Dermis blood vessel endothelial cell (primary cell): ENCODE data around the gene COL27A1. TPM values are rescaled to one million over a fixed set of nuclear protein-coding genes. Genes with fewer than 3 reads are reported as not detected.

Experiments used
- DNase-seq: peaks from one replicate; pipeline ENCODE4 v3.0.0; 2010
- total RNA-seq: library from RNA; depleted of rRNA; stranded (reverse); fragments of >200 nt; gene quantifications from 2 replicates; pipeline ENCODE4 v1.2.3, GENCODE V29; 2014

The COL27A1 gene
- total RNA-seq, 1 donor from 2014 or later, result 6.0 TPM

DNA sequence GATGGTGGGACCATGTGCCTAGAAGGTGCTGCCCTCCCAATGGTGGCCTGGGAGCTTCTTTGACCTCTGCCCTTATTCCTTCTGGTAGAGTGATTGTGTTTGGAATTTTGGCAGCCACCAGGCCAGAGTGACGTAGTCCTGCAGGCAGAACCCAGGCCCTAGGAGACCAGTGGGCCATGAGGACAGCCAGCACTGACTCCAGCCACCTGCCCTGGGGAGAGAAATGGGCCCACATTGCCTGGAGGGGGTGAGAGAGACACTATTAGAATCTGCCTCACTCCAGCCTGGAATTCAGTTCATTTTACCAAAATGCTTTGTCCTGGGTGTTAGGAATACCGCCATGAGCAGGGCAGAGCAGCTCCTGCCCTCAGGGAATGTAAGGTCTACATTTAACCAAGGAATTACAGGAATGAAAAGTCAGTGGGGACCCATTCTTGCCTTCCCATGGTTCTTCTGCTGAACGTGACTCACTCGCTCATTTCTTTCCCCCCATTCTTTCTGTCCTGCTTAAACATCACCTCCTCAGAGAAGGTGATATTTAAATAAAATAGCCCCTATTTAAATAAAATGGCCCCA lies 5.5 kb upstream of the COL27A1 start:
- no peak for DNase-seq

DNA sequence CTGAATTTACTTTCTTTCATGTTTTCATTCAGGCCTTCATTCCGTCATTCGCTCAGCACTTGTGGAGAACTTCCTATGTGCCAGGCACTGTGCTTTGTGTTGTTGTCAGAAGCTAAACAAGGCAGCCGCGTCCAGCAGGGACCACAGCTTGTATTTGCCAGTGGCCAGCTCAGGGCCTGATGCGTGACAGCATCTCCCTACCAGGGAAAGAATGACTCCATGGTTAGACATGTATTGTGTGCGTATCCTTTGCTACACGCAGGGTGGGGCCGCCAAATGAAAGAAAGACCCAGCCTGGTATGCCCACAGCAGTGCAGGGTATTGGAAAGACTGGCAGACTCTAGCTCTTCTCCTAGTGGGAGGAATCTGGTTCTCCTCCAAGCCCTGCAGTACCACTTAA lies 4.7 kb upstream of the COL27A1 start:
- no peak for DNase-seq

DNA sequence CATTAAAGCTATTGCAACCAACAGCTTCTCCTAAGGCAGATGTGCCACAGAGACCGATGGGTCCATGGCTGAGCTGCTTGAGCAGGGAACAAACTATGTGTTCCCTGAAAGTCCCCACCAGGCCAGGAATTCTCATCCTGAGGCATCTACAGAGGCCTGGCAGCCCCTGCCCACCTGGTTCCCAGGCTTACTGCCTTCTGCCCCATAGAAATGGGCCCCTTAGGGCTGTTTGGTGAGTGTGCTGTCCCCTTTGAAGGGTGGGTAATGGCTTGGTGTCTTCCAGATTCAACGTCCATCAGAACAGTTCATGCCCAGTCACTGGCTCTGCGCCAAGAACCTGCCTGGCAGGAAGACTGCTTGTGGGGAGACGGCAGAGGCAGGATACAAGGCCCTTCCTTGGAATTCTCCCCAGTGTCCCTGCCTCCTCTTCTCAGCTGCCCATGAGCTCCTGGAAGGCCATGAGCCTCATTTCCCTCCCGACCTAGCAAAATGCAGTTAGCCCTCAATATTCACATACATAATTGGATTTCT lies 3.8 kb upstream of the COL27A1 start:
- DNase-seq, result peak; percentile 40

DNA sequence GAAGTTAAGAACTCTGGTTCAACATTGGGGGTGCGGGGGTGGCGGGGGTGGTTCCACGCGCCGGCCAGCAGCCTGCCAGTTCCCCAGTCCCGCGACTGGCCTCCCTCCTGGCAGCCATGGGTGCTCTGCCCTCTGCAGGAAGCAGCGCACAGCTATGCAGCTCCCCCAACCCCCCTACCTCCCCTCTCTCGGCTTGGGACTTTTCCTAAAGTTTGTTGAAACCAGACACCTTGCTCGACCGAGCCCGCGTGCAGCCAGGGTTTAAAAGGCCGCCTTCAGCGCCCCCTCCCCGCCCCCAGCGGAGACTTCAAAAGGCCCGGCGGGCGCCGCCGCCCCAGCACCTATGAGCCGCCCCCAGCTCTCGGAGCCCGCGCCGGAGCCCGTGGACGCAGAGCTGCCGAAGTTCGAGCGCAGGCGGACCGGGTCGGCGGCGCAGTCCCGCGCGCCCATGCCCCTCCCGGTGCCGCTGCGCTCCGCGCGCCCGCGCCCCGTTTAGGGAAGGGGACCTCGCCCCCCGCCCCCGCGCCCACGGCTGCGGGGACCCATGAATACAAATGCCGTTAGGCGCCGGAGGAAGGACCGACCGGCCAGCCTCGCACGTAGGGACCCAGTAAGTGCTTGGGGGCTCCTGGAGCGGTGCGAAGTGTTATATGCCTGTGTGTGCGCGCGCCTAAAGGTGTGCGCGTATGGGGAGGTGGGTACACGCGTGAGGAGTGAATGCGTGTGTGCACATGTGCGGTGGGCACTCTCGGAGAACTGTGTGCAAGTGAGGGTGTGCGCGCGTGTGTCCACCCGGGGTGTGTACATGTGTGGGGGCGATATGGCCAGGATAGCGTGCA lies 1.4 kb upstream of the COL27A1 start:
- no peak for DNase-seq

DNA sequence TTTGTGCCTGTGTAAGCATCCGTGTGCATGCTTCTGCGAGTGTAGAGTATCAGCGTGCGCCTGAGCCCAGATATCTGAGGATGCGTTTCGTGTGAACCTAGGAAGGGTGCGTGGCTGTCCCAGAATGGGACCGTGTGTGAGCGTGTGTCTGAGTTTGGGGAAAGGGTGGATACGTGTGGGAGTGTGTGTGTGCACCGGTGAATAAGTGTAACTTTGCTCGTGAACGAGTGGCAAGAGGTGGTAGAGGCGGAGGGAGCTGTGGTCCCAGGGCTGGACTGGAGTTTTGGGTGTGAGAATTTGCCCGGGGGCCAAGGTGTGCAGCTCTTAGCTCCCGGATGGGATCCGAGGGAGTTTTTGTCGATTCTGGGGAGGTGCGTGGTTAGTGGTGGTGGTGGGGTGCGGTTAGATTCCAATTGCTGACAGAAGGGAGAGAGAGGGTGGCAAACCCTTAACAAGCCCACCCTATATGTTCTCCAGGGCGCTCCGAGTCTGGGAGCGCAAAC lies 686 bp upstream of the COL27A1 start:
- no peak for DNase-seq

DNA sequence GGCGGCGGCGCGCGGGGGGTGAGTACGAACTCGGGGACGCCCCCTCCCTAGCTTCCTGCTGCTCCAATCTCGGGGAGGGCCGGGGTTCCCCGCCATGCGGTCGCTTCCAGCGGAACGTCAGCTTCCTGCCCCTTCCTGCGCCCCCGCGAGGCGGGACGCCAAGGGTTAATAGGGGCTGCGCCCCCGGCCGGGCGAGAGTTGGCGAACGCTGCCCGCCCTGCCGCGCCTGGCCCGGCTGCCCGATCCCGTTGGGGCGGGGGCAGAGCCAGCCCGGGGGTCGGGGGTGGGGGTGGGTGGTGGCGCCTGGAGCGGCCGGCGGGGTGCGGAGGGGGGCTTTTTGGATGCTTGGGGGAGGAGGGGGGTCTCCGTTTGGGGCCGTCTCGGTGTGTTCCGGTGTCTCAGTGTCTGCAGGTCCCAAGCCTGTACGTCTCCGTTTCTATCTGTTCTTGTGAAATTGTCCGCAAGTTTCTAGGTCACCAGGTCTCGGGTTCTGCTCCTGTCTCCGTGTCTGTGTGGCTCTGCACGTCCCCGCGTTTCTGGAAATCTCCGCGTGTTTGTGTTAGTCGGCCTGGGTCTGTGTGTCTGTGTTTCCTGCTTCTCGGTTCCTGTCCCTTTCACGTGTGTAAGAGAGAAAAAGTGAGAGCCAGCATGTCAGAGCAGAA lies 789 bp downstream of the COL27A1 start:
- no peak for DNase-seq

DNA sequence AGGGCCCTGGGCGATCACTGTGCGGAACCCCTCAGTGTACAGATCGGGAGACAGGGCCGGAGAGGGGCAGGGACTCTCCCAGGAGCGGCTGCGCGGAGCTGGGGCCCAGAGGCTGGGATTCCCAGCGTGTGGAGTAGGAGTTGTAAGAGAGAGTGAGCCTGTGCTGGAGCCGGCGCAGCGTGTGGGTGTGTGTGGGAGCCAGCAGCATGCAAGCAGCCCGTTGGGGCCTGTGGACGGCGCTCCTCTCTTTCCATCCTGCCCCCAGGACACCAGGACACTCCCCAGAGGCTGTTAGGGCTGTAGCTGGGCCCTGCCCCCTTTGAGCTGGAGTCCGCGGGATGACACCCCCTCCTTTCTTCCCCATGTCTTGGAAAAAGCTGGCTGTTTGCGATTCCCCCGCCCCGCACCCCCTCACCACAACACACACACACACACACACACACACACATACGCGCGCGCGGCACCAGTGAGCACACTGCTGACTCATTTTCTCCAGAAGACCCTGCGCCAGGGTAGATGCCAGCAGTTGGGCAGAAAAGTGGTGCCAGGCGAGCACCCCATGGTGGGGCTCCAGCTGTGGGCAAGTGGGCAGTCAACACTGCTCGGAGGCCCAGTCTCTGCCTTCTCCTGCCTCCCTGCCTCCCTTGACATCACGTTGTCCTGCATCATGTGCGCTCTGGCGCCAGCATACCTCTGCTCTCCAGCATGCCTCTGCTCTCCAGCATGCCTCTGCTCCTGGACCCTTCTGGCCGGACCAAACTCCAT lies 1.5 kb downstream of the COL27A1 start:
- DNase-seq, result peak; percentile 69

DNA sequence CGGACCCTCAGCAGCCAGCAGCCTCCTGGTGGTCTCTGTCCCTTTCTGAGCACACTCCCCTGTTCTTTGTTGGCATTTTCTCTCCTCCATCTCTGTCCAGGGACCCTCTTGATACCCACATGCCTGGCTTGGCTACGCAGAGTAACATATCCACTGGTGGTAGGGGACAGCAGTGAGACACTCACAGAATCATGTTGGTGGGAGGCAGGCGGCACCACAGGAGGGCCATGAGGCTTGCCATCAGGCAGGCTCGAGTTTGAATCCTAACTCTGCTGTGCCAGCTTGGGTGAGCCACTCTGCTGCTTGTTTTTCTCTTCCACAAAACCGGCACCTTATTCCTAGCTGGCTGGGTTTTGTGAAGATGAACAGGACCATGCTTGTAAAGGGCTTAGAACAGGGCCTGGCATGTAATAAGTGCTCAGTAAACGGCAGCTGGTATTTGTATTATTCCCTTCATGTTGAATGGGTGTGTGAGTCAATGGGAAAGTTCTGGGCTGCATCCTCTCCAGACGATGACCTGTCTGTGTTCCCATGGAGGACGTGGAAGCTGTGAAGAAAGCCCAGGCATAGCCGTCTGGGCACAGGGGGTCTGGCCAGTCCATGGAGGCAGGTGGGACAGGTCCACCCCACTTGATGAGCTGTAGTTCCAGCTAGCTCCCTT lies 2.3 kb downstream of the COL27A1 start:
- peak; percentile 64 for DNase-seq

DNA sequence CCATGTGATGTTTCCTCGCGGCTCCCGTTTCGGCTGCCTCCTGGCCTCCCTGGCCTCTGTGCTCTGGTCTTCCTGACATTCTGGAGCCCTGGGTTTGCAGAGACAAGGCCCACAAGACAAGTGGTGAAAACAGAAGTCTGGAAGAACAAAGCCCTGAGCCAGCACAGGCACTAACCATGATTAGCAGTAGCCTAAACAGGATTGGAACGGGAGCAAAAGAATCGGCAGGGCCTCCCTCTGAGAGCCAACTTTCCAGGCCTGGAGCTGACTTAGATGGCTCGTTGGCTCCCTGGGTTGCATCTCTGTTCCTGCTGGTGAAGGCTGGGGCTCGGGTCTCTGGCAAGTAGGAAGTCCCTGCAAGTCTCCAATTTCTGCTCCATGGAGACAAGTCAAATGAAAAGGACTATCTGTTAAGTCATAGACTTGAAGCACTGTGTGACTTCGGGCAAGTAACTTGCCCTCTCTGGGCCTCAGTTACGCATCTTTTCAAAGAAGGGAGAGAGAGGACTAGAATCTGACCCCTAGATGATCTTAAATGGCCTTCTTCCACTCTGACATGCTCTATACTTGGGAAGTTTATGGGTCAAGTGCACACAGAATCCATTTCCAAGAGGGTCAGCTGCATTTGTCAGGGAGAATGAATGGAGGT lies 3.3 kb downstream of the COL27A1 start:
- DNase-seq, result no peak

DNA sequence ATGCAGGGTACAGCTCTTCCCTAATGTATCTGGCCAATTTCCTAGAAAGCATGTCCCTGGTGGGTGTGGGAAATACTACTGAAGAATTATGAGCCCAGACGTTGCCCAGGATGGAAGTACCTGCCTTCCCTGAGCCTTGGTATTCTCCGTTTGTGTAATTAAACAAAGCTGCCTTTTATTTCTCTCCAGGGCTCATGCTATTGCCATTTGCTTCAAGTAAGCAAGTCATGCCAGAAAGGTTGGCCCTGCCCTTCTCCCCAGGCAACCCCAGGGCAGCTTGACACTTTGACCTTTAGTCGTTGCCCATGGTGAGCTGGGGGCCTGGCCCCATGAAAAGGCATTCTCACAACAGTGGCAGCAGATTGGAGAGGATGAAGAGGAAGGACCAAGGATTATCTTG lies 4.4 kb downstream of the COL27A1 start:
- DNase-seq, result no peak

DNA sequence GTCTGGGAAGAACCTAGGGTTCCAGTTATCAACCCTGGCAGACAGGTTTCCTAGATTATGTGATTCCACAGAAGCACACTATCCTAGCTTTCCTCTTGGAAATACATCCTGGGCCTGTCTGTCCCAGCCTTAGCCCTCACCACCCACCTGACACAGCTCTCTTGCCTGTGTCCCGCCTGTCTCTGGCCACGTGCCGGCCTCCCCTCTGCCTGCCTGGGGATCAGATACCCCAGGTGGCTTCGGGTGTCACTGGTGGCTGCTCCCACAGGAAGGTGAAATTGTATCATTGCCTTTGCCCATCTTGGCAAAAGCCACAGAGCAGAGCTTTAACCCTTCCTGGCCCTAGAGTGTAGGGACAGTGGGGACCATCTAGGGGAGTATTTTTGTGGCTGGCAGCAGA lies 6.2 kb downstream of the COL27A1 start:
- DNase-seq, result no peak

DNA sequence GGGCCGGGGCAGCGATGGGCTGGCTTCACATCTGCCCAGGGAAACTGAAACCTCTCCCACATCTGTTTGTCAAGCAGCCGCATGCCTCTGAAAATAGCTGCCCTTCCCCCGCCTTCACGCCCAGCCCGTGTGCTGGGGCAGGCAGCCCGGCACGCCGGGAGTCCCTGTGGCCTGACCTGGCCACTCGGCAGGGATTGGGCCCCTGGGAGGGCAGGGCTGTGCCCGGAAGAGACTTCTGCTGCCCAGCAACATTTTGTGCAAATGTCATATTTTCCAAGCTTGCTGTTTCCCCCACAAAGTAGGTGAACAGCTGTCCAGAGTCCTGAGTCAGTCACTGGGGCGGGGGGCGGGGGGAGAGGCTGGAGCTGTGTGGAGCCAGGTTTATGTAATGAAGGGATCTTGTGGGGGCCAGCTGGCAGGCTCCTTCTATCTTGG lies 8.2 kb downstream of the COL27A1 start:
- peak; percentile 48 for DNase-seq

DNA sequence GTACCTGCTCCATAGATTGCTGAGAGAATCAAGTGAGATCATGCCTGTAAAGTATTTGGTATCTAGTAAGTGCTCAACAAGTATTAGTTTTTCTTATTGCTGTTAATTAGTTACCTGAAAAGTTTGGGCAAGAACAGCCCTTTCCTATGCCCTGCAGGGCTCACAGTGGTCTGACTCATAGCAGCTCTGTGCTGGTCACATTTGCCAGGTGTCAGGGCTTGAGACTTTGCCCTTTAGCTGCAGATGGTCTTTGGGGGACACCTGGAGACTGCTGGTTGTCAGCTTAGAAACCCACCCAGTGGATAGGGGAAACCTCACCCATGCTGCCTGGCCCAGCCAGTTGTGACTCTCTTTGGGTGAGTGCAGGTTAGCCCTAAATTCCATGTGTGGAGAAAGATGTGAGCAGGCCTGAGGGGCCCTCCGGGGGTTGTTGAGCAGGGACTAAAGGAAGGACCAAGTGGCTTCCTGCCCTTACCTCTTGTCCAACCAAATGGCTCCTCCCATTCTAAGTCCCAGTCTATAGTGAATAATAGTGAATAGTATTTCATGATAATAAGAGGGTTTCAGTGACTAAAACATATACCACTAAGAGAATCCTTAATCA lies 9.0 kb downstream of the COL27A1 start:
- no peak for DNase-seq

DNA sequence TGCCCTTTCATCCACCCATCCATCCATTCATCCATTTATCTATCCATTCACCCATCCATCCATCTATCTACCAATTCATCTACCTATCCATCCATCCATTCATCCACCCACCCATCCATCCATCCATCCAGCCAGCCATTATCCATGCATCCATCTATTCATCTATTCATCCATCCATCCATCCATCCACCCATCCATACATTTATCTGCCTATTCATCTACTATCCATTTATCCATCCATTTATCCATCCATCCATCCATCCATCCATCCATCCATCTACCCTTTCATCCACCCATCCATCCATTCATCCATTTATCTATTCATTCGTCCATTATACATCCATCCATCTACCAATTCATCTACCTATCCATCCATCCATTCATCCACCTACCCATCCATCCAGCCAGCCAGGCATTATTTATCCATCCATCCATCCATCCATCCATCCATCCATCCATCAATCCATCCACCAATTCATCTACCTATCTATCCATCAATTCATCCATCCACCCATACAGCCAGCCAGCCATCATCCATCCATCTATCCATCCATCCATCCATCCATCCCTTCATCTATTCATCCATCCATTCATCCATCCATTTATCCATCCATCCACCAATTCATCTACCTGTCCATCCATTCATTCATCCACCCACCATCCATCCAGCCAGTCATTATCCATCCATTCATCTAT lies 10.2 kb downstream of the COL27A1 start:
- DNase-seq, result no peak

DNA sequence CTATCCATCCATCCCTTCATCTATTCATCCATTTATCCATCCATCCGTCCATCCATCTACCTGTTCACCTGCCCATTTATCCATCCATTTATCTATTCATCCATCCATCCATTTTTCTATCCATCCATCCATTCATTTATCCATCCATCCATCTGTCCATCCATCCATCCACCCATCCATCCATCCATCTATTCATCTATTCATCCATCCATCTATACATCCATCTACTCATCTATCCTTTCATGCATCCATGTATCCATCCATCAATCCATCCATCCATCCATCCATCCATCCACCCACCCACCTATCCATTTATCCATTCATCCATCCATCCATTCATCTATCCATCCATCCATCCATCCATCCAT lies 10.8 kb downstream of the COL27A1 start:
- no peak for DNase-seq

DNA sequence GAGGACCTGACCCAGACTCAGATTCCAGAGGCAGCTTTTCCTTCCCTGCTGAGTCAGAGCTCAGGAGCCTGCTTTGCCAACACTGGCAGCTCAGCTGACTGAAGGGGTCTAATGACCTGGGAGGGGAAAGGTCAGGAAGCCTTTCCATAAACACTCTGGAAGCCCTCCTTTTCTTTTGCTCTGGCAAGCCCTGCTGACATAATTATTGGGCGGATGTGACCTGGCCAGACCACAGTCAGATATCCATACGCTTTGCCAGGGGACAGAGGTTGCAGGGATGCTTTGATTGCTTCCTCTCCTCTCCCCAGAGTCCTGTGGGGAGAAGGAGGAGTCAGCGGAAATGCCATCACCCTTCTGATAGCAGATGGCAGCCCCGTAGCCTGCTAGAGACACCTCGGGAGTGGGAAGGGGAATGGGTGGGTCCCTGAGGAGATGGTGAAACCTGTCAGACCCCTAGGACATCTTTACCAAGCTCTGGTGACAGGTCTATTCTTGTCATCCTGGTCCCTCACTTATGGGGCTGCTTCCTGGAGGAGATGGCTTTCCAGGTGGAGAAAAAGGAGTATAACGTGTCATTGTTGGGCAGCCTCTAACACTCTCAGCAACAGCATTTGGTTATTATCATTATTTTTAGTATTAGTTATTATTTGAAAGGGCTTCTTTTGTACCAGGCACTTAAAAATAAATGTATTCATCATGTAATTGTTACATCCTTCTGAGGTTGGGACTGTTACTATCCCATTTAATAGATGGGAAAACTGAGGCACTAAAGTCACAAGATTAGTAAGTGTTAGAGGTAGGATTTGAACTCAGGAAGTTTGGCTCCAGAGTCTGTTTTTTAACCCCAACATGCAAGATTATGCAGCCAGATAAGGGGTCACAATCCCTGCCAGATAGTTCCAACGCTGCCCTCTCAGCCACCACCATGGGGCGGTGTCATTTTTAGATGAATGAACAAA lies 11.6 kb downstream of the COL27A1 start:
- DNase-seq, result peak; percentile 63

DNA sequence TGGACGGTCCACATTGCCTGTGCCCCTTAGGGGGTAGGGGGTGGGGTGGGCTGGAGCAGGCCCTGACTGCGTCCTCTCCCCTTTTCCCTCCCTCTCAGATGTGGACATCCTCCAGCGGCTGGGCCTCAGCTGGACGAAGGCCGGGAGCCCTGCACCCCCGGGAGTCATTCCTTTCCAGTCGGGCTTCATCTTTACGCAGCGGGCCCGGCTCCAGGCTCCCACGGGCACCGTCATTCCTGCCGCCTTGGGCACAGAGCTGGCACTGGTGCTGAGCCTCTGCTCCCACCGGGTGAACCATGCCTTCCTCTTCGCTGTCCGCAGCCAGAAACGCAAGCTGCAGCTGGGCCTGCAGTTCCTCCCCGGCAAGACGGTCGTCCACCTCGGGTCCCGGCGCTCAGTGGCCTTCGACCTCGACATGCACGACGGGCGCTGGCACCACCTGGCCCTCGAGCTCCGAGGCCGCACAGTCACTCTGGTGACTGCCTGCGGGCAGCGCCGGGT lies 12.3 kb downstream of the COL27A1 start:
- no peak for DNase-seq

DNA sequence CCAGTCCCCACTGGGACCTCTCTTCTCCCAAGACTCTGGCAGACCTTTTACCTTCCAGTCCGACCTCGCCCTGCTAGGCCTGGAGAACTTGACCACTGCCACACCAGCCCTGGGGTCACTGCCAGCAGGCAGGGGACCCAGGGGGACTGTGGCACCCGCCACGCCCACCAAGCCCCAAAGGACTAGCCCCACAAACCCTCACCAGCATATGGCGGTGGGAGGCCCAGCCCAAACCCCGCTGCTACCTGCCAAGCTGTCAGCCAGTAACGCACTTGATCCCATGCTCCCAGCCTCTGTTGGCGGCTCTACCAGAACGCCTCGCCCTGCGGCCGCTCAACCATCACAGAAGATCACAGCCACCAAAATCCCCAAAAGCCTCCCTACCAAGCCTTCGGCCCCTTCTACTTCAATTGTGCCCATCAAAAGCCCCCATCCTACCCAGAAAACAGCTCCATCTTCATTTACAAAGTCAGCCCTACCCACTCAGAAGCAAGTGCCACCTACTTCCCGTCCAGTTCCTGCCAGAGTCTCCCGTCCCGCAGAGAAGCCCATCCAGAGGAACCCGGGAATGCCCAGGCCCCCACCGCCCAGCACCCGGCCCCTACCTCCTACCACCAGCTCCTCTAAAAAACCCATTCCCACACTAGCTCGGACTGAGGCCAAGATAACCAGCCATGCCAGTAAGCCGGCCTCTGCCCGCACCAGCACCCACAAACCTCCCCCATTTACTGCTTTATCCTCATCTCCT lies 13.1 kb downstream of the COL27A1 start:
- DNase-seq, result no peak
